Effector memory CD8-positive, alpha-beta T cell (primary cell): ENCODE results near the gene MFAP3.

Experiments used
- ATAC-seq: fragments of 150-1000 bp; cut with Tn5 transposase; replicated peaks from 2 replicates; pipeline ENCODE4 v1.10.0; 2021; ENCODE audit warnings: mild to moderate bottlenecking, moderate library complexity
- DNase-seq, 3 experiments: peaks; one replicate each; pipeline ENCODE4 v3.0.0; 2021
- H3K27ac Mint-ChIP-seq, 2 donors: one replicate each; pipeline ENCODE4 v1.8.0; 2022; ENCODE audit warnings: mild to moderate bottlenecking in 2 of 2, mixed read lengths in 2 of 2, moderate library complexity in 2 of 2
- H3K27me3 Mint-ChIP-seq, 2 donors: one replicate each; pipeline ENCODE4 v1.8.0; 2022; ENCODE audit warnings: mixed read lengths in 2 of 2
- H3K36me3 Mint-ChIP-seq: one replicate; pipeline ENCODE4 v1.8.0; 2022; ENCODE audit warnings: mild to moderate bottlenecking, moderate library complexity, mixed read lengths; ENCODE audit not compliant: insufficient read depth
- H3K4me1 Mint-ChIP-seq, 2 donors: one replicate each; pipeline ENCODE4 v1.8.0; 2022; ENCODE audit warnings: low read depth in 2 of 2, mixed read lengths in 2 of 2
- H3K4me3 Mint-ChIP-seq, 2 donors: one replicate each; pipeline ENCODE4 v1.8.0; 2022; ENCODE audit warnings: mild to moderate bottlenecking in 2 of 2, mixed read lengths in 2 of 2, moderate library complexity in 2 of 2
- H3K9me3 Mint-ChIP-seq, 2 donors: one replicate each; pipeline ENCODE4 v1.8.0; 2022; ENCODE audit warnings: mixed read lengths in 2 of 2

Gene MFAP3

DNA sequence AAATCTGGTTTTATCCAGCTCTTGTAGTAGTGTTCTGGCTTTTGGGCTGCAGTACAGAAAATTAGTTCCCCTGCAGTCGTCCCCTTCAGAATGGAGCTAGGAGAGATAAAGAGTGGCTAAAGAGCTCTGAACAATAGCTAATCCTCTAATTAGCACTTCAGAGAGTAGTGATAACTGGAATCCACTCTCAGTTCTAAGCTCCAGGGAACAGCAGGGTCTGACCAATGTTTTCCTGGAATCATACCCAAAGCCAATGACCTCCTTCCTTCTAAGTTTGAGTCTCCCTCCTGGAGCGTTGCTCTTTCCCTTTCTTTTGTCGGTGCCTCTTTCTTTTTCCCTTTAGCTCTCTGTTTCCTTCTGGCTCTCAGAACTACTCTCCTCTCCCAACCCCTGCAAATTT is 47.4 kb downstream of the MFAP3 start:
- Mint-ChIP-seq H3K4me3 (no peak overlapping the region), H3K27me3 (peaks cover 9 to 10% of the 10 kb centered on the region in 2 donors), H3K36me3 (no peaks in the 10 kb centered on the region), H3K27ac (no peak overlapping the region), H3K4me1 (no peaks in the 10 kb centered on the region), H3K9me3 (no peaks in the 10 kb centered on the region)
- DNase-seq (no peak), ATAC-seq (no peak)

DNA sequence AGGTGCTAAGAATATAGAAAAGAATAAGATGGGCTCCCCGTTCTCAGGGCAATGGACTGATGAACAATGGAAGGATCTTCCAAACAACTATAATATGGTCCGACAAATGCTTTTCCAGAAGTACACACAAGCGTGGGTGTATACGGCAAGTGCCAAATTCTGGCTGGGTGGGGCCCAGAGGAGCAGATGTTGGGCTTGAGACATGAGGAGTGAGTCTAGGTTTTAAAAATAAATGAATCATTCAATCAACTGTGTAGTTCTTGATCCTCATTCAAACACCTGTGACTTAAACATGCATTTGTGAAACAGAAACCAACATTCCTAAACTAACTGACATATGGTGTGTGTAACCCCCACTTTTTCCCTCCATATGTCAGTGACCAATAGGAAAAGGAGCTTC is 47.9 kb downstream of the MFAP3 start:
- Mint-ChIP-seq H3K27ac (no peak overlapping the region), H3K9me3 (no peaks in the 10 kb centered on the region), H3K36me3 (no peaks in the 10 kb centered on the region), H3K27me3 (peaks cover 9 to 14% of the 10 kb centered on the region in 2 donors), H3K4me3 (no peak overlapping the region), H3K4me1 (no peaks in the 10 kb centered on the region)
- DNase-seq (no peak), ATAC-seq (no peak)

DNA sequence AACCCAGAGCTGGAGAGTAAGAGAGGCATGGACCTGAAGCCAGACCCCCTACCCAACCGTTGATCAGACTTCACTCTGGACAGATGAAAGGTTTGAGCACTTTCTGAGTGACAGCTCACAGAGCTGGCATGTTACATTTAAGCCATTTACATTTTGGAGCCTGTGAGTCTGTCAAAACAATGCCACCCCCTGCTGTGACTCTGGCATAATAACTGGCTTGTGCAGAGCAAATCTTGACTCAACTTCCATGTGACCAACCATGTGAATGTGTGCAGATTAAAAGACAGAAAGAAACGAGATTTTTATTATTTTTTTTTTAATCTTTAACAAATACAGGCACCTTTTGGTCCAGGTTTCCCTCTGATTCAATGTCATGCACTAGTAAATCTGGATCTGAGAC is 48.5 kb downstream of the MFAP3 start:
- Mint-ChIP-seq H3K36me3 (no peaks in the 10 kb centered on the region), H3K4me3 (no peak overlapping the region), H3K27me3 (peaks cover 9 to 18% of the 10 kb centered on the region in 2 donors), H3K9me3 (no peaks in the 10 kb centered on the region), H3K27ac (no peak overlapping the region), H3K4me1 (no peaks in the 10 kb centered on the region)
- ATAC-seq (no peak), DNase-seq (no peak)

DNA sequence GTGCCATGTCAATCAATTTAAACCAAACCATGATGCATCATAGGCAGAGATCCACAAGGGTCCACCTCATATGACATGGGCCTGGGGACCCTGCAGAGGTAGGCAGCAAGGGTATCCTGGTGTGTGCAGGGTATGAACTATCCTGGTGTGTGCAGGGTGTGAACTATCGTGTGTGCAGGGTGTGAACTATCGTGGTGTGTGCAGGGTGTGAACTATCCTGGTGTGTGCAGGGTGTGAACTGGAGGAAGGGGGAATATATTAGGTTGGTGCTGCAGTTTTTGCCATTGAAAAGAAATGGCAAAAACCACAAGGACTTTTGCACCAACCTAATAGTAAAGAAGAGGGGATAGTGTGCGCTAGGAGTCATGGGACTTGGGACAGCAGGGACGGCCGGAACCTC is 50.0 kb downstream of the MFAP3 start:
- H3K9me3 Mint-ChIP-seq: no peaks in the 10 kb centered on the region
- H3K4me3 Mint-ChIP-seq: no peak overlapping the region
- DNase-seq (no peak), ATAC-seq (no peak)
- H3K27me3 Mint-ChIP-seq: peaks cover 9 to 18% of the 10 kb centered on the region in 2 donors
- H3K4me1 Mint-ChIP-seq: no peaks in the 10 kb centered on the region
- no peaks in the 10 kb centered on the region for H3K36me3 Mint-ChIP-seq
- no peak overlapping the region for H3K27ac Mint-ChIP-seq

DNA sequence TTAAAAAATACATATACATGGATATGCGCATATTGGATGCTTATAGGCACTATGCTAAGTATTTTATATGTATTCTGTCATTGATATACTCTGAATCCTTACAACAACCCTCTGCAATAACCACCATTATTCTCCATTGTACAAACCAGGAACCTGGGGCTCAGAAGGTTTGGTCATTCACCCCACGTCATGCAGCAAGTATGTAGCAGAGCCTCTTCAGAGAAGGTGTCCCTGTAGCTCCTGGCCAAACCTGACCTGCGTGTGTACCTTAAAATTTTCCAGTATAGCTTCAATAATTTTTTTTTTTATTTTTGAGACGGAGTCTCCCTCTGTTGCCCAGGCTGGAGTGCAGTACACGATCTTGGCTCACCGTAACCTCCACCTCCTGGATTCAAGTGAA is 51.9 kb downstream of the MFAP3 start:
- H3K27ac Mint-ChIP-seq: no peak overlapping the region
- H3K4me1 Mint-ChIP-seq: no peaks in the 10 kb centered on the region
- H3K36me3 Mint-ChIP-seq: no peaks in the 10 kb centered on the region
- ATAC-seq (no peak), DNase-seq (no peak)
- no peaks in the 10 kb centered on the region for H3K9me3 Mint-ChIP-seq
- no peak overlapping the region for H3K4me3 Mint-ChIP-seq
- H3K27me3 Mint-ChIP-seq: peaks cover 17 to 34% of the 10 kb centered on the region in 2 donors

DNA sequence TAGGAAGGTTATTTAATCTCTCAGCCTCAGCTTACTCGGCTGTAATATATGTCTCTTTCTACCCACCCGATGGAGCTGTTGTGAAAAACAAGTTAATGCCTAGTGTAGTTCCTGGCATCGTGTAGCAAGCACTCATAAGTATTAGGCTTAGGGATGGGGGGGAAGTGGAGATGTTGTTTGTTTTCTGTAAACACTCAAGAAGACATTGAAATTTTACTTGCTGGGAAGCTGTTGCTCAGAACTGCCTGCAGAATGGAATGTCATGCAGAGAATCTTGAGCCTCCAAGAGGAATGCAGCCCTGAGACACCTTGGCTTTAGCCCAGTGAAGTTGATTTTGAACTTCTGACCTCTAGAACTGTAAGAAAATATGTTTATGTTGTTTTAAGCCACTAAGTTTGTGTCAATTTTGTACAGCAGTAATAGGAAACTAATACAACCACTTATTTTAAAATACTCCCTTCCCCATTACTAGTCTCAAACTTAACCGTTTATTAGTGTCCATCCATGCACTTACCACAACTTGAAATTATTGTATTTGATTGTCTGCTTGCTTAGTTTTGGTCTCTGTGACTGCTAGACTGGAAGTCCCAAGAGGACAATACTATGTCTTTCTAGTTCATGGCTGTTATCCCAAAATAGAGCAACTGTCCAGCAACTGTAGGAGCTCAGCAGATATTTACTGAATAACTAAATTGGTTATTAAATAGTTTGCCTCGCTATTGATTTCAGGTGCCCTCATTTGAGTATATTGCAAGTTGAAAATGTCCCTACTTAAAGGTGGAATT is 53.8 kb downstream of the MFAP3 start:
- no peak overlapping the region for H3K4me3 Mint-ChIP-seq
- ATAC-seq (no peak), DNase-seq (no peak)
- H3K9me3 Mint-ChIP-seq: no peaks in the 10 kb centered on the region
- peaks cover 21 to 38% of the 10 kb centered on the region in 2 donors for H3K27me3 Mint-ChIP-seq
- no peak overlapping the region for H3K27ac Mint-ChIP-seq
- no peaks in the 10 kb centered on the region for H3K4me1 Mint-ChIP-seq
- no peaks in the 10 kb centered on the region for H3K36me3 Mint-ChIP-seq

DNA sequence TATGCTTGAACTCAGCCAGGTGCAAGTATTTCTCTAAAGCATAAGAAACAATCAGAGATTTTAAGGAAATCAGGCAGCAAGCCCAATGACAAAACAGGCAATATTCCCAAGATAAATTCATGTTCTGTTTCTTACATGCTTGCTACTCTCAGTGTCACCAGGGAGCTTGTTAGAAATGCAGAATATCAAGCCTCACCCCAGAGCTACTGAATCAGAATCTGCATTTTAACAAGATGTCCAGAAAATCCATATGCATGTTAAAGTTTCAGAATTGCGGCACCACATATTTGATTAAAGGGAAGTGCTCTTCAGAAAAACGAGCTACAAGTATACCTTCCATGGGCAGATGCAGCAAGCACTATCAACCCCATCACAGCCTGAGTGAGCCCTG is 54.4 kb downstream of the MFAP3 start:
- Mint-ChIP-seq H3K9me3 (no peaks in the 10 kb centered on the region), H3K4me1 (no peaks in the 10 kb centered on the region), H3K27me3 (peaks cover 21 to 42% of the 10 kb centered on the region in 2 donors), H3K4me3 (no peak overlapping the region), H3K27ac (no peak overlapping the region), H3K36me3 (no peaks in the 10 kb centered on the region)
- ATAC-seq (no peak), DNase-seq (no peak)

DNA sequence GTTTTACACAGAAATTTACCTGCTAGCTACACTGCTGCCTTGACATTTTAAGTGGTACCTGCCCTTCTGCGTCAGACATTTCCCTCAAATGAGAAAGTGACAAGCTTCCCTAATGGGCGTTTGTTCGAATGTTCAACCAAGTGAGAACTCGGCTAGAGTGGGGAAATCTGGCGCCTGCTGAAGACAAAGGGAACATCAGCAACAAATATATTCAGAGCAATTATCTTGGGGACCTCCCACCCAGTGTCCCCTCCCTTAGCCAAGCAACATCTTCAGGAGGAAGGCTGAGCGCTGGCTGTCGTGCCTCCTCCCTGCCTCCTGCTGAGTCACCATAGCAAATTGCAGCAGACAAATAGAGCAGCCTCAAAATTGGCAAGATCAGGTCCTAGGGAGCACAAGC is 57.1 kb downstream of the MFAP3 start:
- Mint-ChIP-seq H3K4me1 (no peaks in the 10 kb centered on the region), H3K36me3 (no peaks in the 10 kb centered on the region), H3K27ac (no peak overlapping the region), H3K27me3 (peaks cover 12 to 32% of the 10 kb centered on the region in 2 donors), H3K4me3 (no peak overlapping the region), H3K9me3 (no peaks in the 10 kb centered on the region)
- ATAC-seq (no peak), DNase-seq (no peak)

DNA sequence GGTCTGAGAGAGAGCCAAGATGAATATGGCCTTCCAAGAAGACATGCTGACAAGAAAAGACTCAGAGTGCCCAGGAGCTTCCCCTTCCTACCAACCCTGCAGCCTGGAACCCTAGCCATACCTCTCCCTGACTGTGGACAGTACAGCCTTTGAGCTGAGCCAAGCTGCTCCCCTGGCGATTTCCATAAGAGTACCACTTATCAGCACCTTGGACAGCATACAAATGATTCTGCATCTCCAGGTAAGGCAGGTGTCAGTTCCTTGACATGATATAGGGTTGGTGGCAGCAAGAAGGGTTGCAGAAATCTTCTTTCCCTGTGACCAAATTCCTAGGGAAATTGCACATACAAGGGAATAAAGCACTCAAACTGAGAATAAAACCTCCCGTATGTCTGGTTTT is 58.3 kb downstream of the MFAP3 start:
- ATAC-seq: no peak
- Mint-ChIP-seq H3K27ac (no peak overlapping the region), H3K4me3 (no peak overlapping the region), H3K36me3 (no peaks in the 10 kb centered on the region), H3K27me3 (peaks cover 12 to 24% of the 10 kb centered on the region in 2 donors), H3K9me3 (no peaks in the 10 kb centered on the region), H3K4me1 (no peaks in the 10 kb centered on the region)
- no peak for DNase-seq

DNA sequence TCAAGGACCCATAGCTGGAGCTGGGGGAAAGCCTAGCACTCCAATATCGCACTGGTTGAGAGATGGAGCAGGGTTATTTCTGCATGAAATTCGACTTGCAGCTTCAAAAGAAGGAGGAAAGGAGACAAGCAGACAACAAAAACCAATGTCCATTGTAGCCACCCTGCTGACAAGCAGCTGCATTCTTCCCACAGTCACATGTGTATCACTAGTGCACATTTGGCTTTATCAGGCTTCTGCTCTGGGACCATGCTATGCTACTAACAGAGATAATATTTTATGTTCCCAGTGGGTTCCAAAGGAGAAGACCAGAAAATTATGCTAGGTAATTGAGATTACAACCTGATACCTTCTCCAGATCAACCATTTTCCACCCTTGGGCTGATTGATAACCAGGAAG is 59.7 kb downstream of the MFAP3 start:
- Mint-ChIP-seq H3K4me3 (no peak overlapping the region), H3K4me1 (no peaks in the 10 kb centered on the region), H3K27ac (no peak overlapping the region), H3K36me3 (no peaks in the 10 kb centered on the region), H3K27me3 (peaks cover 12 to 24% of the 10 kb centered on the region in 2 donors), H3K9me3 (no peaks in the 10 kb centered on the region)
- ATAC-seq (no peak), DNase-seq (no peak)

DNA sequence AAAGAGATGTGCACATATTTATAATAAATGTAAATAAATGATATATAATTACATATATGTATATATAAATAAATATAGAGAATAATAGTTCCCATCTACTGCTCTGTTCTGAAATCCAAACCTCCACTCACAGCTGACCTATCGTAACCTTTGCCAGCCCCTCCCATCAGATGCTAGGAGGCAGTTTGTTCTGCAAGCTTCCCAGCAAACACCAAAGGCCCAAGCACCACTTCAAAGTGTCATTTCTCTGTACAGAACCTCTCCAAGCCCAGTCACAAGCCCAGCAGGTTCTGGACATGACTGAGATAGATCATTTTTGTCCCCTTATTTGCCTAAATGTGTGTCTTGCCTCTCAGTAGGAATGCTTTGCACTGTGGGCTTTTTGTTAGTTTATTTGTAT is 62.4 kb downstream of the MFAP3 start:
- H3K27me3 Mint-ChIP-seq: peaks cover 0 to 5% of the 10 kb centered on the region in 2 donors
- DNase-seq (no peak), ATAC-seq (no peak)
- no peak overlapping the region for H3K4me3 Mint-ChIP-seq
- H3K4me1 Mint-ChIP-seq: no peaks in the 10 kb centered on the region
- H3K36me3 Mint-ChIP-seq: no peaks in the 10 kb centered on the region
- H3K27ac Mint-ChIP-seq: no peak overlapping the region
- no peaks in the 10 kb centered on the region for H3K9me3 Mint-ChIP-seq

DNA sequence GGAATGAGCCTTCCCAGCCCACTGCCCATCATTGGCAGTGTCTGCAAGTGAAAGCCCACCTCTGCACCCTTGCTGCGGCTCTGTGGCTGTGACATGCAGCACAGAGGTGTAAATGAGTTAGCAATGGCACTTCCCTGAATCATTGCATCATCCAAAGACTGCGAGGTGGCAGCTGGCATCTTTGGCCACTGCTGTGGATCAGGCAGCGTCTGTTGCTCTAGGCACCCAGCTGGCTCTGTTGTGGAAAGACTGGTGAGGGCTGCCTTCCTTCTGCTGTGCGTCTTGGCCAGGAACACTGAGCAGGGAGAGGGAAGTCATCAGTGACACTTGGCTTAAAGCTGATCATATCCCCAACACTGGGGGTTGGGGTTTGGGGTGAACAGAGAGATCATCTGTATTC is 64.5 kb downstream of the MFAP3 start:
- H3K36me3 Mint-ChIP-seq: no peaks in the 10 kb centered on the region
- no peaks in the 10 kb centered on the region for H3K9me3 Mint-ChIP-seq
- H3K4me3 Mint-ChIP-seq: no peak overlapping the region
- no peaks in the 10 kb centered on the region for H3K27me3 Mint-ChIP-seq
- H3K27ac Mint-ChIP-seq: no peak overlapping the region
- ATAC-seq (no peak), DNase-seq (no peak)
- H3K4me1 Mint-ChIP-seq: no peaks in the 10 kb centered on the region
